IMR-90 (cell line): ENCODE data around the gene ACACB. TPM values are rescaled to one million over a fixed set of nuclear protein-coding genes. Genes with fewer than 3 reads are reported as not detected.

ENCODE experiments used
- ATAC-seq: fragments of 200-7000 bp; cut with Tn5 transposase; 2 replicates; pipeline ENCODE4 v1.9.1; 2020; ENCODE audit warnings: low read depth, mild to moderate bottlenecking, moderate library complexity
- BruUV-seq: library from RNA; stranded (reverse); fragments of 400-500 nt; replicated peaks from 2 replicates; lab custom pipeline; 2021; lab: Mats Ljungman, UMichigan
- CTCF ChIA-PET: fragments of 300-600 bp; formaldehyde crosslinking; extraction: SDS; loops from one replicate; lab custom pipeline; 2021; ENCODE audit warnings: antibody characterized with exemption; lab: Yijun Ruan, JAX
- POLR2A ChIA-PET: fragments of 300-600 bp; sonication (Branson Sonifier 250); formaldehyde crosslinking; loops from one replicate; lab custom pipeline; 2022; ENCODE audit warnings: antibody characterized with exemption; ENCODE audit not compliant: unreplicated experiment; lab: Charles Lee
- DNase-seq: peaks from one replicate; pipeline ENCODE4 v3.0.0; 2013
- H2AFZ ChIP-seq: replicated peaks from 2 replicates; pipeline ENCODE3; 2013; ENCODE audit warnings: low read length, mild to moderate bottlenecking; ENCODE audit not compliant: poor library complexity
- H2AK5ac ChIP-seq: 2 replicates; pipeline ENCODE4 v1.6.1; 2013; ENCODE audit warnings: low read depth, low read length, inconsistent platforms
- H2AK9ac ChIP-seq: replicated peaks from 2 replicates; pipeline ENCODE3; 2013; ENCODE audit warnings: mild to moderate bottlenecking, low read depth, low read length, moderate library complexity; ENCODE audit not compliant: poor library complexity
- H2BK120ac ChIP-seq: 2 replicates; pipeline ENCODE4 v1.6.1; 2013; ENCODE audit warnings: low read depth, low read length, inconsistent platforms
- H2BK15ac ChIP-seq: 3 replicates; pipeline ENCODE4 v1.6.1; 2013; ENCODE audit warnings: low read depth, low read length, inconsistent platforms
- H2BK20ac ChIP-seq: 2 replicates; pipeline ENCODE4 v1.6.1; 2013; ENCODE audit warnings: low read depth, mild to moderate bottlenecking, inconsistent platforms, low read length, moderate library complexity
- H2BK5ac ChIP-seq: 2 replicates; pipeline ENCODE4 v1.6.1; 2013; ENCODE audit warnings: mild to moderate bottlenecking, low read depth, low read length, inconsistent platforms; ENCODE audit not compliant: poor library complexity, severe bottlenecking
- H3K14ac ChIP-seq: replicated peaks from 2 replicates; pipeline ENCODE4 v1.6.1; 2013; ENCODE audit warnings: low read depth, low read length, inconsistent platforms
- H3K18ac ChIP-seq: 2 replicates; pipeline ENCODE4 v1.6.1; 2013; ENCODE audit warnings: low read depth, low read length, control low read depth
- H3K23ac ChIP-seq: 2 replicates; pipeline ENCODE4 v1.6.1; 2013; ENCODE audit warnings: low read depth, low read length, inconsistent platforms
- H3K27ac ChIP-seq: 2 replicates; pipeline ENCODE4 v1.5.1; 2013; ENCODE audit warnings: mild to moderate bottlenecking, control low read depth, low read length; ENCODE audit not compliant: insufficient read depth
- H3K27me3 ChIP-seq: 2 replicates; pipeline ENCODE4 v1.6.1; 2013; ENCODE audit warnings: low read length; ENCODE audit not compliant: control insufficient read depth, insufficient read depth
- H3K36me3 ChIP-seq: 2 replicates; pipeline ENCODE4 v1.6.1; 2013; ENCODE audit warnings: low read length, mixed read lengths; ENCODE audit not compliant: control insufficient read depth, insufficient read depth
- H3K4ac ChIP-seq: 2 replicates; pipeline ENCODE4 v1.6.1; 2013; ENCODE audit warnings: low read depth, low read length, inconsistent platforms
- H3K4me1 ChIP-seq: 2 replicates; pipeline ENCODE4 v1.6.1; 2013; ENCODE audit warnings: low read length, mixed read lengths; ENCODE audit not compliant: control insufficient read depth, insufficient read depth
- H3K4me2 ChIP-seq: 2 replicates; pipeline ENCODE4 v1.6.1; 2013; ENCODE audit warnings: low read depth, mild to moderate bottlenecking, control low read depth, low read length, moderate library complexity
- H3K4me3 ChIP-seq: 2 replicates; pipeline ENCODE4 v1.5.1; 2013; ENCODE audit warnings: low read depth, mild to moderate bottlenecking, control low read depth, low read length, moderate library complexity; ENCODE audit not compliant: insufficient read depth
- H3K56ac ChIP-seq: 2 replicates; pipeline ENCODE4 v1.6.1; 2013; ENCODE audit warnings: low read length, inconsistent platforms; ENCODE audit not compliant: insufficient read depth; ENCODE audit errors: extremely low read depth
- H3K79me1 ChIP-seq, 2 experiments: 2 replicates each; pipeline ENCODE4 v1.6.1; 2013; ENCODE audit warnings: low read length in 2 of 2, inconsistent platforms in 1 of 2, low read depth in 1 of 2
- H3K9ac ChIP-seq: 2 replicates; pipeline ENCODE4 v1.6.1; 2013; ENCODE audit warnings: low read depth, low read length, control low read depth
- H3K9me1 ChIP-seq: 2 replicates; pipeline ENCODE4 v1.6.1; 2013; ENCODE audit warnings: low read length, inconsistent platforms; ENCODE audit not compliant: insufficient read depth
- H3K9me3 ChIP-seq: 2 replicates; pipeline ENCODE4 v1.6.1; 2013; ENCODE audit warnings: low read length; ENCODE audit not compliant: control insufficient read depth, insufficient read depth
- H4K20me1 ChIP-seq: 2 replicates; pipeline ENCODE4 v1.6.1; 2013; ENCODE audit warnings: low read length, inconsistent platforms; ENCODE audit not compliant: insufficient read depth
- H4K5ac ChIP-seq: 2 replicates; pipeline ENCODE4 v1.6.1; 2013; ENCODE audit warnings: mild to moderate bottlenecking, low read depth, low read length, control low read depth
- H4K8ac ChIP-seq, 2 experiments: 2 replicates each; pipeline ENCODE4 v1.6.1; 2013; ENCODE audit warnings: low read depth in 2 of 2, low read length in 2 of 2, control low read depth in 1 of 2, inconsistent platforms in 1 of 2
- H4K91ac ChIP-seq: 2 replicates; pipeline ENCODE4 v1.6.1; 2013; ENCODE audit warnings: low read depth, low read length, inconsistent platforms; ENCODE audit not compliant: insufficient read depth
- MAZ ChIP-seq: IDR thresholded peaks from 2 replicates; pipeline ENCODE4 v1.6.1; 2012; ENCODE audit warnings: low read depth, mild to moderate bottlenecking, low read length, improper control_type of control experiment, moderate library complexity, borderline replicate concordance
- RCOR1 ChIP-seq: IDR thresholded peaks from 2 replicates; pipeline ENCODE4 v1.6.1; 2012; ENCODE audit warnings: mild to moderate bottlenecking, low read length, improper control_type of control experiment; ENCODE audit not compliant: insufficient replicate concordance
- SMC3 ChIP-seq: fragments of 150-350 bp; IDR thresholded peaks from 2 replicates; pipeline ENCODE4 v1.6.1; 2016; ENCODE audit warnings: low read depth, mild to moderate bottlenecking, antibody characterized with exemption, low read length, moderate library complexity
- WGBS, 2 experiments: methylation state at CpG; one replicate each; pipeline versions ENCODE4 v1.1.5 to v1.1.7; 2013; ENCODE audit warnings: missing lambda C conversion rate in 2 of 2; ENCODE audit not compliant: insufficient read length in 1 of 2; ENCODE audit errors: extremely low coverage in 2 of 2; 5-methylcytosine and 5-hydroxymethylcytosine counted together
- dilution Hi-C: fragments of 300-500 bp; cut with HindIII; formaldehyde crosslinking; loops from one replicate; pipeline ENCODE4 v1.14.3; 2018; ENCODE audit warnings: low sequenced_read_pairs; ENCODE audit not compliant: unreplicated experiment
- in situ Hi-C: fragments of 300-500 bp; cut with MboI; formaldehyde crosslinking; loops from 3 replicates; pipeline ENCODE4 v1.14.3; 2019; ENCODE audit warnings: low sequenced_read_pairs, inconsistent platforms, mixed read lengths
- intact Hi-C: fragments of 100-400 bp; cut with micrococcal nuclease; formaldehyde crosslinking; loops from 2 replicates; pipeline ENCODE4 v1.10.0; 2022
- polyA plus RNA-seq, 3 experiments: library from polyadenylated mRNA; depleted of rRNA; stranded (reverse); fragments of >200 nt; gene quantifications; 2 replicates each; pipeline ENCODE4 v1.2.3, GENCODE V29; 2012; ENCODE audit warnings: low replicate concordance in 1 of 3
- total RNA-seq: library from RNA; depleted of rRNA; stranded (reverse); fragments of >200 nt; gene quantifications from 2 replicates; pipeline ENCODE4 v1.2.3, GENCODE V29; 2012
- TF ChIP-seq, protein P1 (sequence below): conservative IDR thresholded peaks from 2 replicates; pipeline ENCODE4 v1.5.1; 2012; ENCODE audit warnings: mild to moderate bottlenecking, low read depth, low read length, improper control_type of control experiment
- TF ChIP-seq, protein P2 (sequence below): fragments of 150-350 bp; IDR thresholded peaks from 2 replicates; pipeline ENCODE4 v1.6.1; 2017; ENCODE audit warnings: mild to moderate bottlenecking, antibody characterized with exemption, low read length, low read depth
- TF ChIP-seq, protein P3 (sequence below): fragments of 150-350 bp; IDR thresholded peaks from 2 replicates; pipeline ENCODE4 v1.6.1; 2016; ENCODE audit warnings: low read depth, mild to moderate bottlenecking, low read length, moderate library complexity, borderline replicate concordance

ACACB gene
- total and polyA plus RNA-seq, 2 of the 4 experiments (the other 2 are of a cell fraction), result 2.0 to 2.1 TPM

DNA sequence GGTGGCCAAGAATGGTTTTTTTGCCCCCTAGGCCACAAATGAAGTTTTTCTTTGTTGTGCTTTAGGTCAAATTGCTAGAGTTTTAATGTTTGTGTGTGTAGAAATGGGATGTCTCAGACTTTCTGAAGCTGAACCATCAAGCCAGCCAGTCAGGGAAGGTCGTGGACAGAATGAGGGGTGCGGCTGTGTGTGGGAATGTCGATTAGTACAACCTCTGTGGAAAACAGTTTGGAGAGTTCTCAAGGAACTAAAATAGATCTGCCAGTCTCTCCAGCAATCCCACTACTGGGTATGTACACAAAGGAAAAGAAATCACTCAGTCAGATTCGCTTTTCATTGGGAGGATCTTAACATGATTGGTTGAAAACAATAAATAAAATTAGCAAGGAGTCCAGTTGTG is 44.5 kb downstream of the ACACB start:
- Histone ChIP-seq H3K4ac (no peak overlapping the region), H3K56ac (no peak overlapping the region), H2BK15ac (no peak overlapping the region), H2BK20ac (no peak overlapping the region), H3K4me2 (no peak overlapping the region), H3K27ac (no peak overlapping the region), H3K9me3 (no peaks in the 10 kb centered on the region), H3K14ac (no peak overlapping the region), H2BK5ac (no peak overlapping the region), H2BK120ac (no peak overlapping the region), H3K4me3 (no peak overlapping the region), H3K27me3 (no peaks in the 10 kb centered on the region), H3K18ac (no peak overlapping the region), H3K4me1 (no peaks in the 10 kb centered on the region), H2AK5ac (no peak overlapping the region), H3K79me1 (0 out of 4 replicates have a peak, but pooled peaks cover 0 to 3% of the 10 kb centered on the region in 2 experiments), H4K91ac (no peak overlapping the region), H3K9me1 (0 out of 2 replicates have a peak, but pooled peaks cover 2% of the 10 kb centered on the region), H4K5ac (no peak overlapping the region), H4K20me1 (no peaks in the 10 kb centered on the region), H3K36me3 (no peaks in the 10 kb centered on the region), H4K8ac (no peak overlapping the region), H2AFZ (no peak overlapping the region), H2AK9ac (no peak overlapping the region), H3K23ac (no peak overlapping the region), H3K9ac (no peak overlapping the region)
- no CpG with 5 or more reads among the region's 4 CpGs for WGBS, 2 experiments
- CTCF ChIA-PET, result no interaction called here
- TF ChIP-seq SMC3 (no peak), RCOR1 (no peak), MAZ (no peak)
- TF ChIP-seq, protein P1, sequence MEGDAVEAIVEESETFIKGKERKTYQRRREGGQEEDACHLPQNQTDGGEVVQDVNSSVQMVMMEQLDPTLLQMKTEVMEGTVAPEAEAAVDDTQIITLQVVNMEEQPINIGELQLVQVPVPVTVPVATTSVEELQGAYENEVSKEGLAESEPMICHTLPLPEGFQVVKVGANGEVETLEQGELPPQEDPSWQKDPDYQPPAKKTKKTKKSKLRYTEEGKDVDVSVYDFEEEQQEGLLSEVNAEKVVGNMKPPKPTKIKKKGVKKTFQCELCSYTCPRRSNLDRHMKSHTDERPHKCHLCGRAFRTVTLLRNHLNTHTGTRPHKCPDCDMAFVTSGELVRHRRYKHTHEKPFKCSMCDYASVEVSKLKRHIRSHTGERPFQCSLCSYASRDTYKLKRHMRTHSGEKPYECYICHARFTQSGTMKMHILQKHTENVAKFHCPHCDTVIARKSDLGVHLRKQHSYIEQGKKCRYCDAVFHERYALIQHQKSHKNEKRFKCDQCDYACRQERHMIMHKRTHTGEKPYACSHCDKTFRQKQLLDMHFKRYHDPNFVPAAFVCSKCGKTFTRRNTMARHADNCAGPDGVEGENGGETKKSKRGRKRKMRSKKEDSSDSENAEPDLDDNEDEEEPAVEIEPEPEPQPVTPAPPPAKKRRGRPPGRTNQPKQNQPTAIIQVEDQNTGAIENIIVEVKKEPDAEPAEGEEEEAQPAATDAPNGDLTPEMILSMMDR, result no peak
- TF ChIP-seq, protein P2, sequence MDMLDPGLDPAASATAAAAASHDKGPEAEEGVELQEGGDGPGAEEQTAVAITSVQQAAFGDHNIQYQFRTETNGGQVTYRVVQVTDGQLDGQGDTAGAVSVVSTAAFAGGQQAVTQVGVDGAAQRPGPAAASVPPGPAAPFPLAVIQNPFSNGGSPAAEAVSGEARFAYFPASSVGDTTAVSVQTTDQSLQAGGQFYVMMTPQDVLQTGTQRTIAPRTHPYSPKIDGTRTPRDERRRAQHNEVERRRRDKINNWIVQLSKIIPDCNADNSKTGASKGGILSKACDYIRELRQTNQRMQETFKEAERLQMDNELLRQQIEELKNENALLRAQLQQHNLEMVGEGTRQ, result no peak
- TF ChIP-seq, protein P3, sequence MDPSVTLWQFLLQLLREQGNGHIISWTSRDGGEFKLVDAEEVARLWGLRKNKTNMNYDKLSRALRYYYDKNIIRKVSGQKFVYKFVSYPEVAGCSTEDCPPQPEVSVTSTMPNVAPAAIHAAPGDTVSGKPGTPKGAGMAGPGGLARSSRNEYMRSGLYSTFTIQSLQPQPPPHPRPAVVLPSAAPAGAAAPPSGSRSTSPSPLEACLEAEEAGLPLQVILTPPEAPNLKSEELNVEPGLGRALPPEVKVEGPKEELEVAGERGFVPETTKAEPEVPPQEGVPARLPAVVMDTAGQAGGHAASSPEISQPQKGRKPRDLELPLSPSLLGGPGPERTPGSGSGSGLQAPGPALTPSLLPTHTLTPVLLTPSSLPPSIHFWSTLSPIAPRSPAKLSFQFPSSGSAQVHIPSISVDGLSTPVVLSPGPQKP, result no peak
- intact Hi-C loops (no loop called here), in situ Hi-C loops (no loop called here), dilution Hi-C loops (no loop called here)
- no TSS peak for BruUV-seq
- DNase-seq (no peak), ATAC-seq (no peak)
- POLR2A ChIA-PET, result no interaction called here
